ENCODE results near the gene MOB3A. TPM values are rescaled to one million over a fixed set of nuclear protein-coding genes. Genes with fewer than 3 reads are reported as not detected.

Gene MOB3A
- total and polyA plus RNA-seq, 2 of the 8 experiments (the other 6 are each of a cell fraction or from before 2014, with no cell fraction given), result 9.2 to 9.6 TPM

DNA sequence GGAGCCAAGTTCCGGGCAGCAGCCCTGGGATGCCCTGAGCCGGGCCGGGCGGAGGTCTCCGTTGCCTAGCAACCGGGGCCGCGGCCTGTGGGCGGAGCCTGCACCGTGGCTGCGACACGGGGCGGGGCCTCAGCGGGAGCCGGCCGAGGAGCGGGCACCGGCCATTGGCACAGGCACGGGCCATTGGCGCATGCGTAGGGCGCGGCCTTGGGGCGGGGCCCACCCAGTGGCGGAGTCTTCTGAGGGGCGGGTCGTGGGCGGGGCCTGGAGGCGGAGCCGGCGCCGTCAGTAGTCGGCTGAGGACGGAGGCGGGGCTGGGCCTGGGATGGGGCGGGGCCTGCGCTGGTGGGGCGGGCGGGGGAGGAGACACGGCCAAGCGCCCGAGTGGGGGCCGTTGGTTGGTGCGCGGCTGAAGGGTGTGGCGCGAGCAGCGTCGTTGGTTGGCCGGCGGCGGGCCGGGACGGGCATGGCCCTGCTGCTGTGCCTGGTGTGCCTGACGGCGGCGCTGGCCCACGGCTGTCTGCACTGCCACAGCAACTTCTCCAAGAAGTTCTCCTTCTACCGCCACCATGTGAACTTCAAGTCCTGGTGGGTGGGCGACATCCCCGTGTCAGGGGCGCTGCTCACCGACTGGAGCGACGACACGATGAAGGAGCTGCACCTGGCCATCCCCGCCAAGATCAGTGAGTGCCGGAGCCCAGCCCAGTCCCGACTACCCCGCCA, 515 bp upstream of the MOB3A start, which contains the start of gene IZUMO4:
IZUMO4 (plus strand) TSS at position 436 of the 723 bp plus-strand sequence; CDS start at position 467, 31 bp downstream.
- Histone ChIP-seq H3K36me3 (ENCODE audit: control insufficient read depth in 2 of 4, insufficient read depth in 4 of 4, low read length in 3 of 4) (peaks cover 8 to 18% (median 16%) of the 10 kb centered on the region in 4 experiments), H3K27me3 (replicated peaks in 1 of 4; ENCODE audit: control insufficient read depth in 3 of 4, extremely low read depth in 1 of 4, insufficient read depth in 3 of 4, low read length in 3 of 4) (no peaks in the 10 kb centered on the region), H2AFZ (ENCODE audit: low read length) (peak within 1 kb of the TSS; percentile 82; the same call in 1 of the 2 replicates), H2BK12ac (ENCODE audit: low read depth, low read length) (no peak within 1 kb of the TSS), H3K56ac (replicated peaks; ENCODE audit: insufficient read length, low read depth, low read length) (no peak within 1 kb of the TSS), H3K4me1 (replicated peaks in 1 of 4; ENCODE audit: control insufficient read depth in 3 of 4, insufficient read depth in 4 of 4, low read length in 3 of 4) (peaks cover 0 to 3% (median 1%) of the 10 kb centered on the region in 4 experiments; a peak in 4 of 7 replicates), H2BK5ac (ENCODE audit: low read depth, low read length) (no peak within 1 kb of the TSS), H4K20me1 (replicated peaks in 1 of 2; ENCODE audit: control insufficient read depth in 1 of 2, insufficient read depth in 2 of 2, low read length in 2 of 2) (peaks cover 8 to 16% of the 10 kb centered on the region in 2 experiments), H3K9me3 (ENCODE audit: insufficient read depth in 2 of 2, low read depth in 1 of 2, low read length in 1 of 2) (no peaks in the 10 kb centered on the region), H2BK15ac (ENCODE audit: low read length) (no peak within 1 kb of the TSS), H3K27ac (ENCODE audit: low read depth, low read length) (no peak within 1 kb of the TSS; the same call in 1 of the 2 replicates), H4K5ac (ENCODE audit: insufficient read length, low read depth, low read length) (peak within 1 kb of the TSS; percentile 58), H3K9ac (replicated peaks in 1 of 4; ENCODE audit: extremely low read depth in 1 of 4, low read depth in 3 of 4, low read length in 3 of 4) (peak within 1 kb of the TSS in 3 of 4 experiments; percentile 25 to 74 (median 28); a peak in 3 of 7 replicates), H4K91ac (replicated peaks; ENCODE audit: insufficient read length, low read length) (no peak within 1 kb of the TSS), H3K14ac (ENCODE audit: insufficient read length) (no peak within 1 kb of the TSS), H3K4me2 (ENCODE audit: insufficient read depth in 1 of 2, low read depth in 2 of 2, low read length in 2 of 2) (peak within 1 kb of the TSS; percentile 53 to 95), H2BK20ac (ENCODE audit: low read length) (no peak within 1 kb of the TSS), H3K79me1 (ENCODE audit: low read depth, low read length) (no peaks in the 10 kb centered on the region), H3K23ac (ENCODE audit: insufficient read length) (no peak within 1 kb of the TSS), H2AK5ac (ENCODE audit: low read depth, low read length) (no peak within 1 kb of the TSS), H4K8ac (ENCODE audit: extremely low read depth, insufficient read depth, low read length) (peak within 1 kb of the TSS; percentile 91), H3K23me2 (ENCODE audit: low read depth, low read length) (peaks cover 6% of the 10 kb centered on the region; the same call in 1 of the 2 replicates), H3K18ac (ENCODE audit: extremely low read depth, low read length) (peak within 1 kb of the TSS; percentile 78), H3K4ac (replicated peaks; ENCODE audit: insufficient read length, low read depth, low read length) (no peak within 1 kb of the TSS), H3K4me3 (ENCODE audit: extremely low read depth in 1 of 4, insufficient read depth in 2 of 4, low read depth in 3 of 4, low read length in 4 of 4) (peak within 1 kb of the TSS; percentile 42 to 85 (median 51)), H3K79me2 (ENCODE audit: control insufficient read depth in 1 of 2, insufficient read depth in 2 of 2, low read length in 2 of 2) (no peaks in the 10 kb centered on the region), H2BK120ac (replicated peaks; ENCODE audit: low read depth, low read length) (no peak within 1 kb of the TSS)
- WGBS, 2 experiments (ENCODE audit: extremely low coverage in 1 of 2, insufficient coverage in 1 of 2, insufficient read length in 1 of 2, insufficient replicate concordance in 2 of 2, low coverage in 1 of 2, low lambda C conversion rate in 2 of 2, missing lambda C conversion rate in 1 of 2), result 2% methylated on average over 30 of the region's 70 CpGs; no CpG with 5 or more reads in 1 of the 2 experiments
- peak; percentile 94 to 99 for DNase-seq (ENCODE audit: low read depth in 1 of 2, low spot score in 2 of 2)
- POLR2A ChIA-PET (ENCODE audit: partially characterized antibody), result interaction anchor here (1.1 to 1.4 kb wide), 2 partner anchors 45 kb away, joined by 4 to 5 read pairs; partner anchors contain the start of gene MKNK2
- no peak for FAIRE-seq
- CTCF ChIA-PET (ENCODE audit: partially characterized antibody), result interaction anchor here (0.7 to 2.0 kb wide), 8 partner anchors 14 to 94 kb away, joined by 3 to 8 read pairs (median 4); no protein-coding TSS in a partner anchor
- TF ChIP-seq BACH1 (IDR thresholded peaks at IDR 0.05; ENCODE audit: low read length) (no peak; the same call in 1 of the 2 replicates), POLR2AphosphoS5 (IDR thresholded peaks at IDR 0.05; ENCODE audit: low read depth, low read length) (no peak), CBX8 (IDR thresholded peaks at IDR 0.05; ENCODE audit: borderline replicate concordance, low read depth, low read length) (no peak), SP1 (IDR thresholded peaks at IDR 0.05; ENCODE audit: low read depth, low read length) (peak; percentile 25; the same call in 1 of the 2 replicates), YY1 (IDR thresholded peaks at IDR 0.05; ENCODE audit: low read depth, low read length) (0 out of 2 replicates have a peak, but pooled peaks have one; percentile 38), TEAD4 (IDR thresholded peaks at IDR 0.05; ENCODE audit: low read depth, low read length) (no peak), RAD21 (IDR thresholded peaks at IDR 0.05 in 1 of 2, conservative IDR thresholded peaks at IDR 0.05 in 1 of 2; ENCODE audit: low read depth in 2 of 2, low read length in 2 of 2) (peak; percentile 29 to 32; a peak in 2 of 4 replicates), SIRT6 (IDR thresholded peaks at IDR 0.05; ENCODE audit: low read length) (no peak), CEBPB (IDR thresholded peaks at IDR 0.05; ENCODE audit: low read depth, low read length) (no peak)
- TF ChIP-seq, protein P1, sequence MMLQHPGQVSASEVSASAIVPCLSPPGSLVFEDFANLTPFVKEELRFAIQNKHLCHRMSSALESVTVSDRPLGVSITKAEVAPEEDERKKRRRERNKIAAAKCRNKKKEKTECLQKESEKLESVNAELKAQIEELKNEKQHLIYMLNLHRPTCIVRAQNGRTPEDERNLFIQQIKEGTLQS (IDR thresholded peaks at IDR 0.05; ENCODE audit: insufficient read depth, low read depth, low read length), result no peak

Measured in H1 (cell line).